ENCODE measurements around the gene VAT1L. TPM values are rescaled to one million over a fixed set of nuclear protein-coding genes. Genes with fewer than 3 reads are reported as not detected.

Gene VAT1L
- total and polyA plus RNA-seq, 10 of the 15 experiments (the other 5 are each of a cell fraction or from before 2014, with no cell fraction given) = 0.06 to 0.18 (median 0.10) TPM; not detected in 5

DNA sequence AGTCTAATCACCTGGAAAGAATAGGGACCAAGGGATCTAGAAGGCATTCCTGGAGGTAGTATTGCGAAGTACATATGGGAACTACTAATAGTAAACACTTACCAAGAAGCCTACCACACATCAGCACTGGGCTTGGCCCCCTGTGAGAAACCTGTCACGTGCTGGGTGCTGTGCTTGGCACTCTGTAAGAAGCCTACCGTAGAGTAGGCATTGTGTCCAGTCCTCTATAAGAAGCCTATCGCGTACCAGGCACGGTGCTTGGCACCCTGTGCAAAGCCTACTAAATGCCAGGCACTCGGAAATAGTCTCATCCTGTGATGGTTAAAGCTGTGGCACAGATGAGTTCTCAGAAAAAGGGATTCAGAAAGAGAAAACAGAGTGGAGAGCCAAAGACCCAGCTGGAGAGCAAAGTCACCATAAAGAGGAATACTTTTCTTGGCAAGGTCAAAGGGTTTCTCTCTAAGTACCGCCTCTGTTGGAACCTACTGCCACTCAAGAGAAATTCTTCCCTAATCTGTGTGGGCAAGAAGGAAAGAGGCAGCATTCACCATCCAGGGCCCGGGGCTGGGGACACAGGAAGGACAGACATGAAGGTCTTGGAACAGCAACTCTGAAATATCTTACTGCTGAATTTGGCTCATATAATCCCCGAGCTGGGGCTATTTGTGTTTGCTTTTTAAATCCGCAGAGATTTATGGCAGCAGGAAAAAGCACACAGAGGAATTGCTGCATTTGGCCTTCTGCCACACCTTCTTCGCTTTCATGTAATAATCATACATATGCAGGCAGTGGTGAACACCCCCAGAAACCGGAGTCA lies 81.8 kb downstream of the VAT1L start:
- POLR2A ChIA-PET = no interaction called here
- Histone ChIP-seq H3K9me3 (replicated peaks; ENCODE audit: control insufficient read depth, insufficient read depth, low read length) (no peaks in the 10 kb centered on the region; the same call in 2 of the 3 replicates), H3K4me2 (ENCODE audit: control insufficient read depth, insufficient read depth) (no peak overlapping the region), H2AFZ (ENCODE audit: control insufficient read depth, low read depth, low read length) (no peak overlapping the region), H3K4me1 (ENCODE audit: control insufficient read depth, insufficient read depth, low read length) (peaks cover 6% of the 10 kb centered on the region), H4K20me1 (ENCODE audit: control insufficient read depth, insufficient read depth) (no peaks in the 10 kb centered on the region), H3K36me3 (ENCODE audit: control insufficient read depth in 2 of 2, insufficient read depth in 2 of 2, low read length in 1 of 2) (no peaks in the 10 kb centered on the region), H3K4me3 (no peak overlapping the region), H3K9ac (ENCODE audit: control insufficient read depth, insufficient read depth, low read length) (no peak overlapping the region), H3K79me2 (ENCODE audit: control insufficient read depth, insufficient read depth, low read length) (no peaks in the 10 kb centered on the region), H3K27ac (ENCODE audit: control insufficient read depth, insufficient read depth) (no peak overlapping the region), H3K27me3 (replicated peaks in 1 of 2; ENCODE audit: control insufficient read depth in 2 of 2, insufficient read depth in 2 of 2, low read length in 1 of 2) (no peaks in the 10 kb centered on the region; a peak in 1 of 4 replicates)
- DNase-seq (ENCODE audit: low read depth, low spot score) (no peak), ATAC-seq (no peak), FAIRE-seq (no peak)
- 55% methylated on average over 13 of the region's 13 CpGs for WGBS (ENCODE audit: insufficient coverage, insufficient replicate concordance, low lambda C conversion rate, missing lambda C conversion rate)
- in situ Hi-C loops (cut with MboI) = no loop called here
- TF ChIP-seq, protein P1, sequence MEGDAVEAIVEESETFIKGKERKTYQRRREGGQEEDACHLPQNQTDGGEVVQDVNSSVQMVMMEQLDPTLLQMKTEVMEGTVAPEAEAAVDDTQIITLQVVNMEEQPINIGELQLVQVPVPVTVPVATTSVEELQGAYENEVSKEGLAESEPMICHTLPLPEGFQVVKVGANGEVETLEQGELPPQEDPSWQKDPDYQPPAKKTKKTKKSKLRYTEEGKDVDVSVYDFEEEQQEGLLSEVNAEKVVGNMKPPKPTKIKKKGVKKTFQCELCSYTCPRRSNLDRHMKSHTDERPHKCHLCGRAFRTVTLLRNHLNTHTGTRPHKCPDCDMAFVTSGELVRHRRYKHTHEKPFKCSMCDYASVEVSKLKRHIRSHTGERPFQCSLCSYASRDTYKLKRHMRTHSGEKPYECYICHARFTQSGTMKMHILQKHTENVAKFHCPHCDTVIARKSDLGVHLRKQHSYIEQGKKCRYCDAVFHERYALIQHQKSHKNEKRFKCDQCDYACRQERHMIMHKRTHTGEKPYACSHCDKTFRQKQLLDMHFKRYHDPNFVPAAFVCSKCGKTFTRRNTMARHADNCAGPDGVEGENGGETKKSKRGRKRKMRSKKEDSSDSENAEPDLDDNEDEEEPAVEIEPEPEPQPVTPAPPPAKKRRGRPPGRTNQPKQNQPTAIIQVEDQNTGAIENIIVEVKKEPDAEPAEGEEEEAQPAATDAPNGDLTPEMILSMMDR (IDR thresholded peaks at IDR 0.05 in 2 of 3, conservative IDR thresholded peaks at IDR 0.05 in 1 of 3; ENCODE audit: control insufficient read depth in 2 of 3, extremely low read depth in 1 of 3, insufficient read depth in 1 of 3, low read depth in 3 of 3, low read length in 3 of 3) = no peak
- no peak for TF ChIP-seq POU2F2 (IDR thresholded peaks at IDR 0.05; ENCODE audit: borderline replicate concordance, low read depth, low read length)
- no peak for TF ChIP-seq RBBP5 (conservative IDR thresholded peaks at IDR 0.05)
- TF ChIP-seq TCF3 (IDR thresholded peaks at IDR 0.05; ENCODE audit: borderline replicate concordance, insufficient read depth, low read depth, low read length) = no peak
- TF ChIP-seq IRF4 (IDR thresholded peaks at IDR 0.05; ENCODE audit: low read depth, low read length) = no peak
- TF ChIP-seq CHD2 (IDR thresholded peaks at IDR 0.05; ENCODE audit: borderline replicate concordance, low read depth, low read length) = no peak
- TF ChIP-seq, protein P2, sequence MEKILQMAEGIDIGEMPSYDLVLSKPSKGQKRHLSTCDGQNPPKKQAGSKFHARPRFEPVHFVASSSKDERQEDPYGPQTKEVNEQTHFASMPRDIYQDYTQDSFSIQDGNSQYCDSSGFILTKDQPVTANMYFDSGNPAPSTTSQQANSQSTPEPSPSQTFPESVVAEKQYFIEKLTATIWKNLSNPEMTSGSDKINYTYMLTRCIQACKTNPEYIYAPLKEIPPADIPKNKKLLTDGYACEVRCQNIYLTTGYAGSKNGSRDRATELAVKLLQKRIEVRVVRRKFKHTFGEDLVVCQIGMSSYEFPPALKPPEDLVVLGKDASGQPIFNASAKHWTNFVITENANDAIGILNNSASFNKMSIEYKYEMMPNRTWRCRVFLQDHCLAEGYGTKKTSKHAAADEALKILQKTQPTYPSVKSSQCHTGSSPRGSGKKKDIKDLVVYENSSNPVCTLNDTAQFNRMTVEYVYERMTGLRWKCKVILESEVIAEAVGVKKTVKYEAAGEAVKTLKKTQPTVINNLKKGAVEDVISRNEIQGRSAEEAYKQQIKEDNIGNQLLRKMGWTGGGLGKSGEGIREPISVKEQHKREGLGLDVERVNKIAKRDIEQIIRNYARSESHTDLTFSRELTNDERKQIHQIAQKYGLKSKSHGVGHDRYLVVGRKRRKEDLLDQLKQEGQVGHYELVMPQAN (conservative IDR thresholded peaks at IDR 0.05) = no peak
- no peak for TF ChIP-seq BMI1 (IDR thresholded peaks at IDR 0.05; ENCODE audit: borderline replicate concordance)
- TF ChIP-seq RELA (IDR thresholded peaks at IDR 0.05; ENCODE audit: borderline replicate concordance, partially characterized antibody) = no peak
- TF ChIP-seq, protein P3, sequence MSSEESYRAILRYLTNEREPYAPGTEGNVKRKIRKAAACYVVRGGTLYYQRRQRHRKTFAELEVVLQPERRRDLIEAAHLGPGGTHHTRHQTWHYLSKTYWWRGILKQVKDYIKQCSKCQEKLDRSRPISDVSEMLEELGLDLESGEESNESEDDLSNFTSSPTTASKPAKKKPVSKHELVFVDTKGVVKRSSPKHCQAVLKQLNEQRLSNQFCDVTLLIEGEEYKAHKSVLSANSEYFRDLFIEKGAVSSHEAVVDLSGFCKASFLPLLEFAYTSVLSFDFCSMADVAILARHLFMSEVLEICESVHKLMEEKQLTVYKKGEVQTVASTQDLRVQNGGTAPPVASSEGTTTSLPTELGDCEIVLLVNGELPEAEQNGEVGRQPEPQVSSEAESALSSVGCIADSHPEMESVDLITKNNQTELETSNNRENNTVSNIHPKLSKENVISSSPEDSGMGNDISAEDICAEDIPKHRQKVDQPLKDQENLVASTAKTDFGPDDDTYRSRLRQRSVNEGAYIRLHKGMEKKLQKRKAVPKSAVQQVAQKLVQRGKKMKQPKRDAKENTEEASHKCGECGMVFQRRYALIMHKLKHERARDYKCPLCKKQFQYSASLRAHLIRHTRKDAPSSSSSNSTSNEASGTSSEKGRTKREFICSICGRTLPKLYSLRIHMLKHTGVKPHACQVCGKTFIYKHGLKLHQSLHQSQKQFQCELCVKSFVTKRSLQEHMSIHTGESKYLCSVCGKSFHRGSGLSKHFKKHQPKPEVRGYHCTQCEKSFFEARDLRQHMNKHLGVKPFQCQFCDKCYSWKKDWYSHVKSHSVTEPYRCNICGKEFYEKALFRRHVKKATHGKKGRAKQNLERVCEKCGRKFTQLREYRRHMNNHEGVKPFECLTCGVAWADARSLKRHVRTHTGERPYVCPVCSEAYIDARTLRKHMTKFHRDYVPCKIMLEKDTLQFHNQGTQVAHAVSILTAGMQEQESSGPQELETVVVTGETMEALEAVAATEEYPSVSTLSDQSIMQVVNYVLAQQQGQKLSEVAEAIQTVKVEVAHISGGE (CRISPR knock-in tag; IDR thresholded peaks at IDR 0.05) = no peak
- TF ChIP-seq TCF12 (IDR thresholded peaks at IDR 0.05; ENCODE audit: low read depth, low read length) = no peak
- BruUV-seq (replicated peaks) = no TSS peak
- CTCF ChIA-PET = no interaction called here
- SMC1A ChIA-PET (ENCODE audit: uncharacterized antibody, unreplicated experiment) = no interaction called here
- RAD21 ChIA-PET (ENCODE audit: unreplicated experiment) = interaction anchor here (0.9 kb wide), 1 partner anchor 660 kb away, joined by 3 read pairs; no protein-coding TSS in a partner anchor
- intact Hi-C loops (cut with micrococcal nuclease; ENCODE audit: unreplicated experiment) = no loop called here
